GM15510 (cell line): Measurements from ENCODE around the gene MGAT5.

Experiments
- POLR2A ChIP-seq: IDR thresholded peaks from 3 replicates; pipeline ENCODE4 v1.6.1; 2011; ENCODE audit warnings: borderline replicate concordance; ENCODE audit not compliant: insufficient read length; ENCODE audit errors: extremely low read depth

MGAT5 gene

GRCh38 chr2:134425724-134426496, 172.0 kb downstream of the MGAT5 start:
- no peak for TF ChIP-seq POLR2A

GRCh38 chr2:134426721-134427120, 172.8 kb downstream of the MGAT5 start:
- TF ChIP-seq POLR2A: no peak

GRCh38 chr2:134429886-134430285, 176.0 kb downstream of the MGAT5 start:
- TF ChIP-seq POLR2A: no peak

GRCh38 chr2:134431838-134432434, 178.1 kb downstream of the MGAT5 start:
- TF ChIP-seq POLR2A: no peak

GRCh38 chr2:134432435-134432883, 178.6 kb downstream of the MGAT5 start:
- TF ChIP-seq POLR2A: no peak

- TF ChIP-seq POLR2A: no peak
These were observed 179.6 kb downstream of the MGAT5 start for GRCh38 chr2:134433469-134433868.

GRCh38 chr2:134433979-134434378, 180.1 kb downstream of the MGAT5 start:
- TF ChIP-seq POLR2A: no peak

- TF ChIP-seq POLR2A: no peak
These were observed 181.6 kb downstream of the MGAT5 start for GRCh38 chr2:134435505-134435904.

- TF ChIP-seq POLR2A: no peak
These were observed 182.1 kb downstream of the MGAT5 start for GRCh38 chr2:134435936-134436335.

GRCh38 chr2:134436706-134437105, 182.8 kb downstream of the MGAT5 start:
- no peak for TF ChIP-seq POLR2A

GRCh38 chr2:134438371-134438770, 184.5 kb downstream of the MGAT5 start:
- no peak for TF ChIP-seq POLR2A

- TF ChIP-seq POLR2A: no peak
These were observed 186.6 kb downstream of the MGAT5 start for GRCh38 chr2:134440336-134440909.

- TF ChIP-seq POLR2A: no peak
These were observed 187.4 kb downstream of the MGAT5 start for GRCh38 chr2:134441153-134441863.

- TF ChIP-seq POLR2A: no peak
These were observed 190.1 kb downstream of the MGAT5 start for GRCh38 chr2:134443814-134444480.

GRCh38 chr2:134445116-134445515, 191.2 kb downstream of the MGAT5 start:
- no peak for TF ChIP-seq POLR2A
